SH-SY5Y (cell line): ENCODE results near the gene PRPF19.

Experiments used
- GATA2 ChIP-seq: IDR thresholded peaks from 2 replicates; pipeline ENCODE4 v1.6.1; 2011; ENCODE audit warnings: mild to moderate bottlenecking, low read depth, low read length
- GATA3 ChIP-seq: IDR thresholded peaks from 2 replicates; pipeline ENCODE4 v1.6.1; 2011; ENCODE audit warnings: low read depth, mild to moderate bottlenecking, low read length, moderate library complexity

DNA sequence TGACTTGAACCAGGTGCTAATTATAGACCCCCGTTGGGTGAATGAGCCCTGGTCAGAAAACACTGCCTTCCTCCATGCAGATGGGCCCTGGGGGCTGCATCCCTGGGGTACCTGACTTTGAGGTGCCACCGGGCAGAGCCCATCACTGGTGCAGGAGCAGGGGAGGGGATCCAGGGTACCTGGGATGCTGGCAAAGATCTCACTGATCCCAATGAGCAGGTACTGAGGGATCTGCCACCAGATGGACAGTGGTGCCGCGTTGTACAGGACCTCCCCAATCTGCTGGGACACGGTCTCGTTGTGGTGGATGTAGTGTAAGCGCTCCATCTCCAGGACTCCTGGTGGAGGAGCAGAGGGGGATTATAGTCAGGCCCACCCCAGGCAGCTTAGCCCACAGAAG, 32.9 kb upstream of the PRPF19 start:
- TF ChIP-seq GATA2 (no peak), GATA3 (no peak)
